Glutamatergic neuron (in vitro differentiated cells): ENCODE measurements around the gene MTMR11. TPM values are rescaled to one million over a fixed set of nuclear protein-coding genes. Genes with fewer than 3 reads are reported as not detected.

Experiments
- DNase-seq: peaks from one replicate; pipeline ENCODE4 v3.0.0; 2022
- H3K27ac Mint-ChIP-seq: one replicate; pipeline ENCODE4 v1.8.0; 2020; ENCODE audit warnings: mild to moderate bottlenecking, mixed read lengths, inconsistent platforms; ENCODE audit not compliant: unreplicated experiment
- H3K27me3 Mint-ChIP-seq: one replicate; pipeline ENCODE4 v1.8.0; 2020; ENCODE audit warnings: mild to moderate bottlenecking, moderate library complexity, mixed read lengths, inconsistent platforms; ENCODE audit not compliant: unreplicated experiment
- H3K36me3 Mint-ChIP-seq: one replicate; pipeline ENCODE4 v1.8.0; 2020; ENCODE audit warnings: mild to moderate bottlenecking, mixed read lengths, inconsistent platforms; ENCODE audit not compliant: unreplicated experiment
- H3K4me1 Mint-ChIP-seq: one replicate; pipeline ENCODE4 v1.8.0; 2020; ENCODE audit warnings: mild to moderate bottlenecking, low read depth, mixed read lengths, inconsistent platforms; ENCODE audit not compliant: unreplicated experiment
- H3K4me3 Mint-ChIP-seq: one replicate; pipeline ENCODE4 v1.8.0; 2020; ENCODE audit warnings: mild to moderate bottlenecking, mixed read lengths, inconsistent platforms; ENCODE audit not compliant: unreplicated experiment
- H3K9me3 Mint-ChIP-seq: one replicate; pipeline ENCODE4 v1.8.0; 2020; ENCODE audit warnings: mild to moderate bottlenecking, moderate library complexity, mixed read lengths, inconsistent platforms; ENCODE audit not compliant: unreplicated experiment
- total RNA-seq: library from RNA; stranded (reverse); fragmentation: NEBNext Ultra II Directional; extraction: Animal tissue kit (Norgen Biotek cat#: 25700); gene quantifications from one replicate; pipeline ENCODE4 v1.2.1, GENCODE V29; 2021; ENCODE audit not compliant: unreplicated experiment
- TF ChIP-seq, protein P1 (sequence below): fragments of 200-600 bp; sonication (generic); IDR thresholded peaks from one replicate; pipeline ENCODE4 v1.5.0; 2021; ENCODE audit not compliant: partially characterized antibody, unreplicated experiment

Gene MTMR11
- total RNA-seq, 1 donor from 2014 or later = 2.6 TPM

DNA sequence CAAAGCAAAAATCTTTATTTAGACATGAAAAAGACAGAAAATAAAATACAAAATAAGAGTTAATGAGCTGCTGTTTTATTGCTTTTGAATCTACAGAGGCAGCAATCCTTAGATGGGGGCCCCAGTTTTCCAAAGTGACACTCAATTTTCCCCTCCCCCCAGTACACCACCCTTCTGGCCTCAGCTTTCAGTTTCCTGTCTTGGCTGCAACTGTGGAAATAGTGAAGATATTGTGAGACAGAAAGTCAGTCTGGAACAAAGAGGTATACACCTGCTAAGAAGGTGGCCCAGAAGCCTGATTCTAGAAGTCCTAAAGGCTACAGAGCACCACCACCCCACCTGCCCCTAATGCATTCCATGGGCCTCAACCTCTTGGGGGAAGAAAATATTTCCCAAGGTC, 1.1 kb upstream of the MTMR11 start:
- Mint-ChIP-seq H3K4me1 (peaks cover 14% of the 10 kb centered on the region), H3K9me3 (no peaks in the 10 kb centered on the region), H3K36me3 (no peaks in the 10 kb centered on the region), H3K27me3 (peaks cover 7% of the 10 kb centered on the region), H3K4me3 (no peak overlapping the region), H3K27ac (no peak overlapping the region)
- TF ChIP-seq, protein P1, sequence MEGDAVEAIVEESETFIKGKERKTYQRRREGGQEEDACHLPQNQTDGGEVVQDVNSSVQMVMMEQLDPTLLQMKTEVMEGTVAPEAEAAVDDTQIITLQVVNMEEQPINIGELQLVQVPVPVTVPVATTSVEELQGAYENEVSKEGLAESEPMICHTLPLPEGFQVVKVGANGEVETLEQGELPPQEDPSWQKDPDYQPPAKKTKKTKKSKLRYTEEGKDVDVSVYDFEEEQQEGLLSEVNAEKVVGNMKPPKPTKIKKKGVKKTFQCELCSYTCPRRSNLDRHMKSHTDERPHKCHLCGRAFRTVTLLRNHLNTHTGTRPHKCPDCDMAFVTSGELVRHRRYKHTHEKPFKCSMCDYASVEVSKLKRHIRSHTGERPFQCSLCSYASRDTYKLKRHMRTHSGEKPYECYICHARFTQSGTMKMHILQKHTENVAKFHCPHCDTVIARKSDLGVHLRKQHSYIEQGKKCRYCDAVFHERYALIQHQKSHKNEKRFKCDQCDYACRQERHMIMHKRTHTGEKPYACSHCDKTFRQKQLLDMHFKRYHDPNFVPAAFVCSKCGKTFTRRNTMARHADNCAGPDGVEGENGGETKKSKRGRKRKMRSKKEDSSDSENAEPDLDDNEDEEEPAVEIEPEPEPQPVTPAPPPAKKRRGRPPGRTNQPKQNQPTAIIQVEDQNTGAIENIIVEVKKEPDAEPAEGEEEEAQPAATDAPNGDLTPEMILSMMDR = no peak
- DNase-seq = no peak

DNA sequence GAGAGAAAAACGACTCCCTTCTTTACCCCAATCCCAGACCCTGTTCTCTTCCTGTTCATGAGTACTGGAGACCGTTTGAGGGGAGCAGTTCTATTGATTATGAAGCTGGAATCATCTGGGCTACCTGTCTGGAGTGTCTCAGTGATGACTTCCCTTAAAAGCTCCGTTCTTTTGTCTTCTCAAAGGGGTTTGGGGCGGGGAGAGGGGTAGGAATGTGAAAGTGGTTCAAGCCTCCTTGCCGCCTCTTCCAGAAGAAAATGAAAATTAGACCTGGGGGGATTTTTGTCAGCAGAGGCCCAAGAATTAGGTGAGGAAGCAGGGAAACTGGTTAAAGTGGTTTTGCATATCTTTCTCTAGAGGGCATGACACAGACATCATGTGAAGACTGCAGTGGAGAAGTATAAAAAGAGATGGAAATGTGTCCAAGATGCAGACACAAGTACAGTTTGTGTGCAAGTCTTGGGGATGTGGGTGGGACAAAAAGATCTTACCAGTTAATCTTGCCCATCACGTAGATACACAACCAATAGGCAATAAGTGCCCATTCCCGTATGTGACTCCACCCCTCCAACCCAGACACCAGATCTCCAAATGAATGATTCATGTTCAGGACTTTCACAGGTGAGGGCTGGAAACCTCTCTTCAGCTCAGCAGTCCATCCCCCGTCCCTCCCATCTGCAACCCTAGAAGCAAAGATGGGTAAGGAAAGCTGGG, 470 bp upstream of the MTMR11 start:
- Mint-ChIP-seq H3K27me3 (peaks cover 7% of the 10 kb centered on the region), H3K4me1 (peaks cover 11% of the 10 kb centered on the region), H3K27ac (no peak overlapping the region), H3K9me3 (no peaks in the 10 kb centered on the region), H3K36me3 (no peaks in the 10 kb centered on the region), H3K4me3 (peak overlapping the region; percentile 1)
- TF ChIP-seq, protein P1 = no peak
- no peak for DNase-seq

DNA sequence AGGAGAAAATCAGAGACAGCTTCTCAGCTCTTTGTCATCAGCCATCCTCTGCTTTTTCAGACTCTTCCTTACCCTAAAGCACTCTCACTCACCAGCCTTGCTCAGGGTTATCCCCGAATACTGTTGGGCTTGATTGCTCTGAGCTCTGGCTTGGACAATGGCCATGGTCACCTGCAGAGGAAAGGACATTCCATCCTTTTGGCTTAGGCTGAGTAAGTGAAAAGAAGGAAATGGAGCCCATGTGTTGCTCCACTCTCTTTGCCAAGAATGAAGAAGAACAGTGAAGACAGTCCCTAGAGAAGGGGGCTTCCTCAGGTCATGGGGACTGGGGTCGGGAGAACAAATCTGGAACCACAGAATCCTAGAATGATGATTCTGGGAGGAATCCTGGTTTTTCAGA, 2.3 kb downstream of the MTMR11 start:
- TF ChIP-seq, protein P1 = no peak
- Mint-ChIP-seq H3K27ac (no peak overlapping the region), H3K9me3 (peaks cover 1% of the 10 kb centered on the region), H3K4me1 (peaks cover 6% of the 10 kb centered on the region), H3K4me3 (no peak overlapping the region), H3K27me3 (peaks cover 8% of the 10 kb centered on the region), H3K36me3 (no peaks in the 10 kb centered on the region)
- no peak for DNase-seq

DNA sequence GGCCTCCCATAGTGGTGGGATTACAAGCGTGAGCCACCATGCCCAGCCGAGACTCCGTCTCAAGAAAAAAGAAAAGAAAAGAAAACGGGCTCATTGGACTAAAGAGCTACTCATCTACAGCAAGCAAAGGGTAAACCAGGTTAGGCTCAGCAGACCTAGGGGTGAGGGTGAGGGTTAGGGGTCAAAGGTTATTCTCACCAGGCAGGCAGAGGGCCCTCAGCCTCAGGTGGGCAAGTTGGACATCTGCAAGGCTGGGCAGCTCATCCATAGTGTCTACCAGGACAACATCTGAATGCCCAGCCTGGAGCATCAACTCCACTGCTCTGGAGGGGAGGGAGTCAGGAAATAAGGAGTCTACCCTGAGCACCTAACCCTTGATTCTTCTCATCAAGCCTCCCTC, 3.5 kb downstream of the MTMR11 start:
- H3K4me1 Mint-ChIP-seq = peaks cover 12% of the 10 kb centered on the region
- no peaks in the 10 kb centered on the region for H3K36me3 Mint-ChIP-seq
- H3K27ac Mint-ChIP-seq = no peak overlapping the region
- H3K4me3 Mint-ChIP-seq = no peak overlapping the region
- TF ChIP-seq, protein P1 = no peak
- peaks cover 11% of the 10 kb centered on the region for H3K27me3 Mint-ChIP-seq
- H3K9me3 Mint-ChIP-seq = peaks cover 7% of the 10 kb centered on the region
- DNase-seq = no peak

DNA sequence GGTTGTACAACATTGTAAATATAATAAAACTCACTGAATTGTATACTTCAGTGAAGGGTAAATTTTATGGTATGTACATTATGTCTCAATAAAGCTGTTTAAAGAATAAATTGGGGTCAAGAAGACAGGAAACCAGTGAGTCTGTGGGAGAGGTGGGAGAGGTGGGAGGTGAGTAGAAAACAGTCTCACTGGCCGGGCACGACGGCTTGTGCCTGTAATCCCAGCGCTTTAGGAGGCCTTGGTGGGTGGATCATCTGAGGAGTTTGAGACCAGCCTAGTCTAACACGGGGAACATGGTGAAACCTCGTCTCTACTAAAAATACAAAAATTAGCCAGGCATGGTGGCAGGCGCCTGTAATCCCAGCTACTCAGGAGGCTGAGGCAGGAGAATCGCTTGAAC, 4.2 kb downstream of the MTMR11 start:
- peaks cover 8% of the 10 kb centered on the region for H3K9me3 Mint-ChIP-seq
- H3K4me1 Mint-ChIP-seq = peaks cover 10% of the 10 kb centered on the region
- DNase-seq = no peak
- no peak overlapping the region for H3K4me3 Mint-ChIP-seq
- H3K27ac Mint-ChIP-seq = no peak overlapping the region
- no peaks in the 10 kb centered on the region for H3K36me3 Mint-ChIP-seq
- TF ChIP-seq, protein P1 = no peak
- H3K27me3 Mint-ChIP-seq = peaks cover 12% of the 10 kb centered on the region
